ENCODE measurements around the gene GYS1.

The GYS1 gene

GRCh38 chr19:48988286-48988685, 4.8 kb downstream of the GYS1 start:
- no peak for DNase-seq

GRCh38 chr19:48987323-48987722, 5.8 kb downstream of the GYS1 start:
- no peak for DNase-seq

GRCh38 chr19:48986211-48986610, 6.9 kb downstream of the GYS1 start:
- DNase-seq = no peak

GRCh38 chr19:48985711-48986110, 7.4 kb downstream of the GYS1 start:
- DNase-seq = no peak

- no peak for DNase-seq
Observed at GRCh38 chr19:48982280-48982679, 10.8 kb downstream of the GYS1 start.

- DNase-seq = no peak
Observed at GRCh38 chr19:48977061-48977460, 16.0 kb downstream of the GYS1 start.

- DNase-seq = no peak
Observed at GRCh38 chr19:48975947-48976847, 16.9 kb downstream of the GYS1 start.

- DNase-seq = peak; percentile 94
Observed at GRCh38 chr19:48970923-48971395, 22.1 kb downstream of the GYS1 start.

GRCh38 chr19:48970139-48970766, 22.9 kb downstream of the GYS1 start:
- no peak for DNase-seq

- DNase-seq = no peak
Observed at GRCh38 chr19:48969276-48970138, 23.6 kb downstream of the GYS1 start.

GRCh38 chr19:48968813-48969218, 24.3 kb downstream of the GYS1 start:
- DNase-seq = no peak

- DNase-seq = no peak
Observed at GRCh38 chr19:48968179-48968661, 24.9 kb downstream of the GYS1 start.

- peak; percentile 97 for DNase-seq
Observed at GRCh38 chr19:48967346-48968178, 25.5 kb downstream of the GYS1 start.

- peak; percentile 59 for DNase-seq
Observed at GRCh38 chr19:48966541-48967345, 26.4 kb downstream of the GYS1 start.

GRCh38 chr19:48965806-48966540, 27.1 kb downstream of the GYS1 start:
- DNase-seq = peak; percentile 89

GRCh38 chr19:48965040-48965805, 27.9 kb downstream of the GYS1 start, which contains the start of gene FTL:
Gene FTL, plus strand, starts transcription at chr19:48965309. Its CDS starts 199 bp downstream, at chr19:48965508.
- peak; percentile 98 for DNase-seq

GRCh38 chr19:48964205-48965039, 28.7 kb downstream of the GYS1 start:
- DNase-seq = no peak

Measured in suppressor macrophage treated with lipopolysaccharide for 4 hours (primary cell).